Adipocyte (in vitro differentiated cells): ENCODE measurements around the gene IL1RL1.

Source experiments
- DNase-seq: peaks from one replicate; pipeline ENCODE4 v3.0.0-alpha.2; 2015; ENCODE audit warnings: low read depth
- H3K27me3 ChIP-seq: replicated peaks from 2 replicates; pipeline ENCODE4 v1.7.0; 2013; ENCODE audit warnings: mild to moderate bottlenecking, low read length, moderate library complexity; ENCODE audit not compliant: control insufficient read depth, insufficient read depth
- H3K36me3 ChIP-seq: 2 replicates; pipeline ENCODE4 v1.7.0; 2013; ENCODE audit warnings: low read length, mild to moderate bottlenecking, moderate library complexity; ENCODE audit not compliant: control insufficient read depth, insufficient read depth, severe bottlenecking
- H3K4me1 ChIP-seq: 2 replicates; pipeline ENCODE4 v1.7.0; 2013; ENCODE audit warnings: mild to moderate bottlenecking, low read length, moderate library complexity; ENCODE audit not compliant: control insufficient read depth, insufficient read depth
- H3K4me3 ChIP-seq: 2 replicates; pipeline ENCODE4 v1.7.0; 2013; ENCODE audit warnings: mild to moderate bottlenecking, low read length, moderate library complexity
- H3K9ac ChIP-seq: 2 replicates; pipeline ENCODE4 v1.7.0; 2013; ENCODE audit warnings: mild to moderate bottlenecking, low read length, moderate library complexity
- H3K9me3 ChIP-seq: 2 replicates; pipeline ENCODE4 v1.7.0; 2013; ENCODE audit warnings: mild to moderate bottlenecking, low read length, moderate library complexity; ENCODE audit not compliant: control insufficient read depth

The IL1RL1 gene

DNA sequence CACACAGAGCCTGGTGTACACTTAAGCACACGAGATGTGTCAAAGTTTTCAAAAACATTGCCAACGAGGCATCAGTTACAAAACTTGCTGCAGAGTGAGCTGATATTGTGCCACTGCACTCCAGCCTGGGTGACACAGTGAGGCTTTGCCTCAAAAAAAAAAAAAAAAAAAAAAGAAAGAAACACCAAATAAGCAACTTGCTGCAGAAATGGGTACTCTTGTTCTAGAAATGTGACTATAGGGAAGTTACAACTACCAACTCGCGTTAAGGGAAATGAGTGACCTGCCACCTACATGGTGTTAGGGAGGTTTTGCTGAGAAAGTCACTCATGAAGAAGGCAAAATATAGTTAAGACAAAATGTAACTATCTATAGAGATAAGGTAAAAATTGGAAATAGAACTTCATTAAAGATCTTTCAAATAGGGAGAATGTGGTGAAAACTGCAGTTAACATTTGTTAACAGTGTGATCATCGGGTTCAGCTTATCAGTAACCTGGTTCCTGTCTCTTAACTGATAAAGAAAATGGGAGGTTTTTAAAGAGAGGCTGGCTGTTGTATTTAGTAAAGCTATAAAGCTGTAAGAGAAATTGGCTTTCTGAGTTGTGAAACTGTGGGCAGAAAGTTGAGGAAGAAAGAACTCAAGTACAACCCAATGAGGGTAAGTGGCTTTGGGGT, at the start of gene IL1RL1:
TSS of gene IL1RL1 (plus strand) at position 600 of the 677 bp plus-strand sequence. CDS start 26,702 bp downstream, outside the sequence.
- Histone ChIP-seq H3K4me1 (peaks cover 9% of the 10 kb centered on the region), H3K27me3 (peaks cover 5% of the 10 kb centered on the region), H3K36me3 (no peaks in the 10 kb centered on the region), H3K9me3 (no peaks in the 10 kb centered on the region), H3K9ac (no peak within 1 kb of the TSS), H3K4me3 (no peak within 1 kb of the TSS)
- DNase-seq: no peak

DNA sequence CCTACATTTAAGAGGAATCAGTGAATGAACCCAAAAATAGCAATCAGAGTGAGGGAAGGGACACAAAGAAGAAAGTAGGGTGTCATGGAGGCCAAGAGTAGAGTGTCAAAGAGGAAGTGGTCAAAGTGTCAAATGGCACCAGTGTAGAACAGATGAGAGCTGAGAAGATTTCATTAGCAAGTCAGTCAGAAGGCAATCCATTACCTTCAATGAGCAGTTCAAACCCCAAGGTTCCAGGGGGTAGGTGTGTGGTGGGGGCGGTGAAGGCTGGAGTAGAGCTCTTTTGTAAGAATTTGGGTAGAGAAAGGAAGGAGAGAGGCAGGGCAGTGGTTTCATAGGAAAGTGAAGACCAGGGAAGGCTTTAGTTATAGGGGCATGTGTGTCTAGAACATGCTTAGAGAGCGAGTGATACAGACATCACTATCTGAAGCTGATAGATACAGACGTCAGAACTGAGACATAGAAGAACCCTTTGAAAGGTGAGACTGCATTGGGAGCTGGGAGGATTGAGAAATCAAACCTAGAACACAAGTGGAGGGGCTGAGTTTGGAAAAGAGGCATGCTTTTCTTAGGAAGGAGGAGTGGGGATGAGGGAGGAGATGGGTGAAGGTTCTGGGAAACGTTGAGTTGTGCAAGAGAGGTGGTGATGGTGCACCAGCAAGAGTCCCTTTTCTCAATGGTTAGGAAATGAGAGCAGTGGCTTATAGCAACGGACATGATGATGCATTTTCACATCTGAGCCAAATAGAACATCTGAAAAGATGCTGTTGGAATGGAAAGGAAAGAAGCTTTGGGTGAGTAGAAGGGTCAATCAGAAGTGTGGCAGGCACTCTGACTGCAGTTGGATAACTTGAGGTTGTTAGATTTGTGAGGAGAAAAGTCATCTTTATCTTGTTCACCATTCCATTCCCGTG, 48.9 kb upstream of the IL1RL1 start:
- H3K4me3 ChIP-seq: no peak overlapping the region
- H3K4me1 ChIP-seq: peaks cover 42% of the 10 kb centered on the region
- H3K36me3 ChIP-seq: no peaks in the 10 kb centered on the region
- no peak for DNase-seq
- no peak overlapping the region for H3K9ac ChIP-seq
- H3K9me3 ChIP-seq: no peaks in the 10 kb centered on the region
- peaks cover 14% of the 10 kb centered on the region for H3K27me3 ChIP-seq

DNA sequence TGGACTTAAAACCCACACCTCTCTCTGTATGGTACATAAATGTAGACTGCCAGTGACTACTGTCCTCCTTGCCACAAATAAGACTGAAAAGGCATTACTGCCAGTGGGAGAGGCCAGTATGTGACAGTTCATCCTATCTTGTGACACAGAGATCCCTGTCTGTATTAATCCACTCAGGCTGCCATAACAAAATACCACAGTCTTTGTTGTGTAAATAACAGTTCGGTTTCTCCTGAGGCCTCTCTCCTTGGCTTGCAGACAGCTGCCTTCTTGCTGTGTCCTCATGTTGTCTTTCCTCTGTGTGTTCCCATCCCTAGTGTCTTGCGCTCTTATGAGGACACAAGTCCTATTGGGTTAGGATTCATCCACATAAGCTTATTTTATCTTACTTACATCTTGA, 46.4 kb upstream of the IL1RL1 start:
- no peak overlapping the region for H3K4me3 ChIP-seq
- H3K9me3 ChIP-seq: no peaks in the 10 kb centered on the region
- no peak for DNase-seq
- H3K9ac ChIP-seq: no peak overlapping the region
- H3K36me3 ChIP-seq: no peaks in the 10 kb centered on the region
- H3K27me3 ChIP-seq: peaks cover 14% of the 10 kb centered on the region
- peaks cover 45% of the 10 kb centered on the region for H3K4me1 ChIP-seq

DNA sequence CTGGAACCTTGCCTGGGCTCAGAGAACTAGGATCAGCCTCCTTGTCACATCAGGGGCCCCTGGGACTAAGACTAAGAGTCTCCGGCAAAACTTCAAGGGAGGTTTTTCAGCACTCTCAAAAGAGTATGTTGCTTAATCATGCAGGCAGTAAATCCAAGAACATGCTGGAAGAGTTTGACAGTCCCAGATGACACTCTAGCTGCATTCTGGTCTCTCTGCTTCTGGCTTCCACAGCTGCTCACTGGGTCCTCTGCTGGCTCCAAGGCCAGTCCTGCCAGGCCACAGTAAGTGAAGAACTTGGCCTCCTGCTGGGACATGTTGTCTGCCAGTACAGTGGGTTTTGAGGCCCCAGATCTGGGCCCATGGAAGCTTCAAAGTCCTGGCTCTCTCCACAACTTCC, 45.2 kb upstream of the IL1RL1 start:
- Histone ChIP-seq H3K4me1 (peaks cover 45% of the 10 kb centered on the region), H3K4me3 (no peak overlapping the region), H3K9me3 (no peaks in the 10 kb centered on the region), H3K27me3 (peaks cover 18% of the 10 kb centered on the region), H3K9ac (peak overlapping the region; percentile 50), H3K36me3 (no peaks in the 10 kb centered on the region)
- no peak for DNase-seq

DNA sequence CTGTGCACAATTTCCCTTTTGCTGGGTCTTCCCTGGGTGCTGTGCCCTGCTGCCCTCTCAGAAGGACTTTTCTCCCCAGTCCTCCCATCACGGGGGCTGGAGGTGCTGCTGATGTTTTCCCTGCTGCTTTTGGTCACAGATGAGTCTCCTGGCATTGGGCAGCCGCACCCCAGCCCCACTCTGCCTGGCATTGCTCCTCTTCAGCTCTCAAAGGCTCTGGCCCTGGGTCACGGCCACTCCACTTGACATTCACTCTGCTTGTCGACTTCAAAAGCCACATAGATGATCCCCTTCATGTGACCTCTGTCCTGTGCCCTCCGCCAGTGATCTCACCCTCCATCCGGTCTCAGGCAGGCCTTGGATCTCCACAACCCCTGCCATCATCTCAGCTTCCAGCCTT, 43.6 kb upstream of the IL1RL1 start:
- H3K36me3 ChIP-seq: no peaks in the 10 kb centered on the region
- DNase-seq: no peak
- H3K4me1 ChIP-seq: peaks cover 45% of the 10 kb centered on the region
- peaks cover 8% of the 10 kb centered on the region for H3K27me3 ChIP-seq
- peak overlapping the region; percentile 10 for H3K9ac ChIP-seq
- no peaks in the 10 kb centered on the region for H3K9me3 ChIP-seq
- H3K4me3 ChIP-seq: no peak overlapping the region

DNA sequence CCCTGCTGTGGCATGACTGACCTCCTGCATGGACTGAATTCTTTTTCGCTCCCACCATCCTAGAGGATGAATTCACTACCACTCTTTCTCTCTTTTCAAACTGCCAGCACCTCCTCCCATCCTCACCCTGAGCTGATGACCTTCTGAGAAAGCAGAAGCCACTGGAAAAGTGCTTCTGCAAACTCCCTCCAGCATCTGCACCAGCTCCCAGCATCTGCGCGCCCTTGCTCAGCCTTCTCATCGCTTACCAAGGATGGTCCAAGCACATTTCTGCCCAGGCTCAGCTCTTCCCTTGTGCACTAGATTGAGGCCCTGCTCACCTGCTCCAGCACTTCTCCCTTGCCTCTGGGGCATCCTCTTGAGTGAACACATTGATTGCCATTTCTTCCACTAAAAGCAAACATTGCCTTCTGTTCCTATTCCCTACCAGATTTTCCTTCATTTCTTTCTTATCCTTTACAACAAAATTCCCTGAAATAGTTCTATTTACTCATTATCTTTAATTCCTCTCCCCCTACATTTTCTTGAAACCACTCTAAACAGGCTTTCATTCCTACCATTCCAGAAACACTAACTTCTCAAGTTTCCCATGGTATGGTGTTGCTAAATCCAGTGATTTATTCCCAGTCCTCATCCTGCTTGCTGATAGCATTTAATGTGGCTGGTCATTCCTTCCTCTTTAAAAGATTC, 42.7 kb upstream of the IL1RL1 start:
- Histone ChIP-seq H3K27me3 (peaks cover 8% of the 10 kb centered on the region), H3K36me3 (no peaks in the 10 kb centered on the region), H3K9me3 (no peaks in the 10 kb centered on the region), H3K4me1 (peaks cover 45% of the 10 kb centered on the region), H3K4me3 (peak overlapping the region; percentile 26), H3K9ac (peak overlapping the region; percentile 55)
- peak; percentile 75 for DNase-seq

DNA sequence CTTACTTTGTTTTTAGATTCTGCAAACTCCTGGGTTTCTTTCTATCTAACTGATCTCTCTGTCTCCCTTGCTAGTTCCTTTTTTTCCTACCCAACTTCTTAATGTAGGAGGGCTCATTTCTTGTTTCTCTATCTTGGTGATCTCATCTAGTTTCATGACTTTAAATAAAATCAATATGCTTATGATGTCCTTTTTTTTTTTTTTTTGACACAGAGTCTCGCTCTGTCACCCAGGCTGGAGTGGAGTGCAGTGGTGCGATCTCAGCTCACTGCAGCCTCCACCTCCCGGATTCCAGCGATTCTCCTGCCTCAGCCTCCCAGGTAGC, 42.2 kb upstream of the IL1RL1 start:
- peaks cover 47% of the 10 kb centered on the region for H3K4me1 ChIP-seq

DNA sequence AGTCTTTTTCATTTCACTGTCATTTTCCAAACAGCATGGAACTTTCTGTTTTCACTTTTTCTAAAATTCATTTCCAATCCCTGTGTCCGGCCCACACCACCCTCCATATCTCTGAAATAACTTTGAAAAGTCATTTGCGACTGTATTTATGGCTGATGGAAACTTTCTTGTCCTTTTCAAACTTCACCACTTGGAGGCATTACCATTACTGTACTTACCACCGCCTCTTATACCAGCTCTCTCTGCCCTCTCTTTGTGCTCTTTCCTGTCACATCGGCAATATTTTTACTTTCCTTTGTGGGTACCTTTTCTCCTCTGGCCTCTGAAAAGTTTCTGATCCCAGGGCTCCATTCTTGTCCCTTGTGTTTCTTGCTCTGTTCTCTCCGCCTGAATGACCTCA, 39.5 kb upstream of the IL1RL1 start:
- Histone ChIP-seq H3K4me3 (no peak overlapping the region), H3K4me1 (peaks cover 25% of the 10 kb centered on the region), H3K9ac (no peak overlapping the region), H3K9me3 (no peaks in the 10 kb centered on the region), H3K27me3 (peaks cover 28% of the 10 kb centered on the region), H3K36me3 (no peaks in the 10 kb centered on the region)
- no peak for DNase-seq

More for the DNA sequence above, 42.2 kb upstream of the IL1RL1 start:
- Histone ChIP-seq H3K9me3 (no peaks in the 10 kb centered on the region), H3K27me3 (peaks cover 8% of the 10 kb centered on the region), H3K36me3 (no peaks in the 10 kb centered on the region), H3K4me3 (peak overlapping the region; percentile 26), H3K9ac (peak overlapping the region; percentile 55)
- DNase-seq: no peak

DNA sequence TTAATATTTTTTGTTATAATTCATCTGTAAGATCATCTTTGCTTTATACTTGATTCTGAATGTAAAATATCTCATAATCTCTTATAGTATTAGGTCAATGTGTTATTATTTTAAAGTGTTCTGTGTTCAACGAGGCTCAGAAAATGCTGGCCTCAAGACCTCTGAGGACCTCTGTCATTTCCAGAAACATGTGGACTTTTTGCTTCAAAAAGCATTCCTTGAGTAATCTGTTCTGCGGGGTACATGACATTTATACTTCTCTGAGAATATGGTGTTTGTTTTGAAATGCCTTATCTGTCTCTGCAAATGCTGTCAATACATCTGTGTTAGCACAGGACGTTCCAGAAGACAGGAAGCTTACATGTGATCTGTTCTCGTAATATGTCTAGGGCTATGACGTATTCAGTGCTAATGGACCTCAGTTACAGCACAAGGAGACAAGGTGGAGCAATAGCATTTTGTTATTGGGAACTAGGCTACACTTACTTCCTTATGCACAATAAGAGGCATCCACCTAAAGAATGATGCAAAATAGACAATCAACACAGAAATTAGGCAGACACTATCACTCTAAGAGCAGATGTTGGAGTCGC, 37.6 kb upstream of the IL1RL1 start:
- Histone ChIP-seq H3K36me3 (no peaks in the 10 kb centered on the region), H3K4me1 (peaks cover 8% of the 10 kb centered on the region), H3K27me3 (peaks cover 43% of the 10 kb centered on the region), H3K9ac (no peak overlapping the region), H3K4me3 (no peak overlapping the region), H3K9me3 (no peaks in the 10 kb centered on the region)
- DNase-seq: no peak

DNA sequence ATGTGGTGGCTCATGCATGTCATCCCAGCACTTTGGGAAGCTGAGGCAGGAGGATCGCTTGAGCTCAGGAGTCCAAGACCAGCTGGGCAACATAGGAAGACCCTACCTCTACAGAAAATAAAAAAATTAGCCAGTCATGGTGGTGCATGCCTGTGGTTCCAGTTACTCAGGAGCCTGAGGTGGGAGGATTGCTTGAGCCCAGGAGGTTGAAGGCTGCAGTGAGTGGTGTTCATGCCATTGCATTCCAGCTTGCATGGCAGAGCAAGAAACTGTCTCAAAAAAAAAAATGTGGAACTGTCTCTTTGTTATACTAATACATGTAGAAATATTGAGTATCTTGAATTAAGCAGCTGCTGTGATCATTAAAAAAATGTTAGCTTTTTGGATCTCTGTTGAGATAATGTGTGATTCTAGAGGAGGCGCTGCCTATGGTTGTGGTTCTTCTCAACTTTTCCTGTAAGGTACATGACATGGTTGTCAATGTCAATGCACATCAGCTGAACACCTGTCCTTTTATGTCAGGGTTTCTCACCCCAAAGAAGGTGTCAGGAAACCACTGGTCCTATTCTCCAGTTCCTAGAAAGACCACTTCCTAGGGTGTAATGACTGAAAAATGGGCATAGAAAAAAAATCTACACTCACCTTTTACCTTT, 34.7 kb upstream of the IL1RL1 start:
- Histone ChIP-seq H3K36me3 (no peaks in the 10 kb centered on the region), H3K9ac (no peak overlapping the region), H3K4me1 (peaks cover 9% of the 10 kb centered on the region), H3K4me3 (no peak overlapping the region), H3K27me3 (peaks cover 47% of the 10 kb centered on the region), H3K9me3 (no peaks in the 10 kb centered on the region)
- no peak for DNase-seq
